Measurements from ENCODE around the gene GSN.

GRCh38 chr9:121219530-121219929, 48.4 kb upstream of the GSN start:
- TF ChIP-seq ZFX (IDR thresholded peaks at IDR 0.05) (no peak), CTCF (conservative IDR thresholded peaks at IDR 0.05) (no peak)

Measured in C4-2B (cell line).